ENCODE data around the gene MRPL24.
"Not testable (repeated sequence)": the region's sequence is repeated elsewhere in the genome, so short reads cannot be mapped to it uniquely, and the experiment has no call there.

Gene MRPL24

GRCh38 chr1:156772728-156773497, 32.0 kb upstream of the MRPL24 start:
- Histone ChIP-seq H3K27me3 (ENCODE audit: control insufficient read depth in 2 of 2, insufficient read depth in 2 of 2, low read length in 2 of 2) (no peaks in the 10 kb centered on the region), H3K36me3 (ENCODE audit: control insufficient read depth in 2 of 2, insufficient read depth in 2 of 2, low read length in 2 of 2) (peaks cover 5 to 23% of the 10 kb centered on the region in 2 donors), H3K9me3 (ENCODE audit: control insufficient read depth in 2 of 2, low read length in 2 of 2) (no peaks in the 10 kb centered on the region), H3K27ac (ENCODE audit: low read depth in 2 of 2, low read length in 2 of 2) (no peak overlapping the region), H3K4me1 (ENCODE audit: control insufficient read depth in 2 of 2, insufficient read depth in 2 of 2, low read length in 2 of 2) (peaks cover 9 to 12% of the 10 kb centered on the region in 2 donors), H3K9ac (ENCODE audit: low read depth in 1 of 2, low read length in 2 of 2) (no peak overlapping the region), H3K4me3 (ENCODE audit: low read length in 2 of 2) (no peak overlapping the region)

- Histone ChIP-seq H3K36me3 (ENCODE audit: control insufficient read depth in 2 of 2, insufficient read depth in 2 of 2, low read length in 2 of 2) (peaks cover 5 to 23% of the 10 kb centered on the region in 2 donors), H3K27me3 (ENCODE audit: control insufficient read depth in 2 of 2, insufficient read depth in 2 of 2, low read length in 2 of 2) (no peaks in the 10 kb centered on the region), H3K27ac (ENCODE audit: low read depth in 2 of 2, low read length in 2 of 2) (no peak overlapping the region), H3K9me3 (ENCODE audit: control insufficient read depth in 2 of 2, low read length in 2 of 2) (no peaks in the 10 kb centered on the region), H3K4me3 (ENCODE audit: low read length in 2 of 2) (no peak overlapping the region), H3K4me1 (ENCODE audit: control insufficient read depth in 2 of 2, insufficient read depth in 2 of 2, low read length in 2 of 2) (peaks cover 9 to 12% of the 10 kb centered on the region in 2 donors), H3K9ac (ENCODE audit: low read depth in 1 of 2, low read length in 2 of 2) (no peak overlapping the region)
Observed at GRCh38 chr1:156772222-156772621, 31.3 kb upstream of the MRPL24 start.

DNA sequence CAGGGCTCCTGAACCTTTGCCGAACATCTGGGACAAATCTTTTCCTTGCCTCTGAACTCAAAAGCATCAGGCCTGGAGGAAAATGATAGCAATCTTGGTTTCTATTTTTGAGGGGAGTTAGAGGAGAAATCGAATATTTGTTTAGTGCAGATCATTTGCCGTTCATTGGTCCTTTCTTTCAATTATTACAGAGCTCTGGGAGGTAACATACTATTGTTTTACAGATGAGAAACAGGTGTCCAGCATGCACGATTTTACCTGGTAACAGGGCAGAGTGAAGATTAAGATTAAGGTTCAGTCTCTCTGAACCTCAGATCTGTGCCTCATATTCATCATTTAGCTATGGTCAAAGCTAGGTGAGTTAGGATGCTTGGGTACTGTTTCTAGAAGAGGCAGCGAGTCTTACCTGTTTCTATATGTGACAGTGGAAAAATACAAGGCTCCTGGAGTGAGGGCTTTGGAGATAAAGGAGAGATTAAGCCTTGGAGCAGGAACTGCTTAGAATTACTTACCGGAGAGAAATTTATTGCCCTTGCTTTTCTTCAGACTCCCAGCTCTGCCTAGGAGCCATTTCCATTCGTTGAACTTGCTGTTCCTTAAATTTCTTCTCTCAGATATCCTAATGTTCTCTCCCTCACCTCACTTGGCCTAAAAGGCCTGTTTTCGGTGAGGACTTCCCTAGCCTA, 27.9 kb upstream of the MRPL24 start:
- Histone ChIP-seq H3K27ac (ENCODE audit: low read depth in 2 of 2, low read length in 2 of 2) (no peak overlapping the region), H3K9ac (ENCODE audit: low read depth in 1 of 2, low read length in 2 of 2) (peak overlapping the region; percentile 95 to 99), H3K9me3 (ENCODE audit: control insufficient read depth in 2 of 2, low read length in 2 of 2) (no peaks in the 10 kb centered on the region), H3K36me3 (ENCODE audit: control insufficient read depth in 2 of 2, insufficient read depth in 2 of 2, low read length in 2 of 2) (peaks cover 5 to 23% of the 10 kb centered on the region in 2 donors), H3K4me1 (ENCODE audit: control insufficient read depth in 2 of 2, insufficient read depth in 2 of 2, low read length in 2 of 2) (peaks cover 18 to 23% of the 10 kb centered on the region in 2 donors), H3K4me3 (ENCODE audit: low read length in 2 of 2) (peak overlapping the region; percentile 83 to 87), H3K27me3 (ENCODE audit: control insufficient read depth in 2 of 2, insufficient read depth in 2 of 2, low read length in 2 of 2) (no peaks in the 10 kb centered on the region)

GRCh38 chr1:156767879-156768604, 27.2 kb upstream of the MRPL24 start:
- peak overlapping the region; percentile 85 to 92 for H3K27ac ChIP-seq (ENCODE audit: low read depth in 2 of 2, low read length in 2 of 2)
- H3K4me1 ChIP-seq (ENCODE audit: control insufficient read depth in 2 of 2, insufficient read depth in 2 of 2, low read length in 2 of 2) = peaks cover 18 to 23% of the 10 kb centered on the region in 2 donors
- no peaks in the 10 kb centered on the region for H3K9me3 ChIP-seq (ENCODE audit: control insufficient read depth in 2 of 2, low read length in 2 of 2)
- H3K9ac ChIP-seq (ENCODE audit: low read depth in 1 of 2, low read length in 2 of 2) = peak overlapping the region; percentile 95 to 99
- peaks cover 5 to 17% of the 10 kb centered on the region in 2 donors for H3K36me3 ChIP-seq (ENCODE audit: control insufficient read depth in 2 of 2, insufficient read depth in 2 of 2, low read length in 2 of 2)
- H3K4me3 ChIP-seq (ENCODE audit: low read length in 2 of 2) = peak overlapping the region; percentile 83 to 87
- H3K27me3 ChIP-seq (ENCODE audit: control insufficient read depth in 2 of 2, insufficient read depth in 2 of 2, low read length in 2 of 2) = no peaks in the 10 kb centered on the region

GRCh38 chr1:156767101-156767878, 26.4 kb upstream of the MRPL24 start, which contains the start of gene PRCC:
Gene PRCC (plus strand): TSS chr1:156767535. CDS start chr1:156767772, 237 bp downstream.
- Histone ChIP-seq H3K27ac (ENCODE audit: low read depth in 2 of 2, low read length in 2 of 2) (peak within 1 kb of the TSS; percentile 85 to 92), H3K27me3 (ENCODE audit: control insufficient read depth in 2 of 2, insufficient read depth in 2 of 2, low read length in 2 of 2) (no peaks in the 10 kb centered on the region), H3K9me3 (ENCODE audit: control insufficient read depth in 2 of 2, low read length in 2 of 2) (no peaks in the 10 kb centered on the region), H3K4me1 (ENCODE audit: control insufficient read depth in 2 of 2, insufficient read depth in 2 of 2, low read length in 2 of 2) (peaks cover 18 to 23% of the 10 kb centered on the region in 2 donors), H3K4me3 (ENCODE audit: low read length in 2 of 2) (peak within 1 kb of the TSS; percentile 83 to 87), H3K9ac (ENCODE audit: low read depth in 1 of 2, low read length in 2 of 2) (peak within 1 kb of the TSS; percentile 95 to 99), H3K36me3 (ENCODE audit: control insufficient read depth in 2 of 2, insufficient read depth in 2 of 2, low read length in 2 of 2) (peaks cover 5 to 17% of the 10 kb centered on the region in 2 donors)

GRCh38 chr1:156766298-156767100, 25.6 kb upstream of the MRPL24 start:
- Histone ChIP-seq H3K36me3 (ENCODE audit: control insufficient read depth in 2 of 2, insufficient read depth in 2 of 2, low read length in 2 of 2) (peaks cover 5 to 16% of the 10 kb centered on the region in 2 donors), H3K4me3 (ENCODE audit: low read length in 2 of 2) (peak overlapping the region; percentile 83 to 87), H3K9ac (ENCODE audit: low read depth in 1 of 2, low read length in 2 of 2) (peak overlapping the region; percentile 73 to 86), H3K9me3 (ENCODE audit: control insufficient read depth in 2 of 2, low read length in 2 of 2) (no peaks in the 10 kb centered on the region), H3K4me1 (ENCODE audit: control insufficient read depth in 2 of 2, insufficient read depth in 2 of 2, low read length in 2 of 2) (peaks cover 18 to 23% of the 10 kb centered on the region in 2 donors), H3K27ac (ENCODE audit: low read depth in 2 of 2, low read length in 2 of 2) (peak overlapping the region; percentile 79 to 89), H3K27me3 (ENCODE audit: control insufficient read depth in 2 of 2, insufficient read depth in 2 of 2, low read length in 2 of 2) (no peaks in the 10 kb centered on the region)

DNA sequence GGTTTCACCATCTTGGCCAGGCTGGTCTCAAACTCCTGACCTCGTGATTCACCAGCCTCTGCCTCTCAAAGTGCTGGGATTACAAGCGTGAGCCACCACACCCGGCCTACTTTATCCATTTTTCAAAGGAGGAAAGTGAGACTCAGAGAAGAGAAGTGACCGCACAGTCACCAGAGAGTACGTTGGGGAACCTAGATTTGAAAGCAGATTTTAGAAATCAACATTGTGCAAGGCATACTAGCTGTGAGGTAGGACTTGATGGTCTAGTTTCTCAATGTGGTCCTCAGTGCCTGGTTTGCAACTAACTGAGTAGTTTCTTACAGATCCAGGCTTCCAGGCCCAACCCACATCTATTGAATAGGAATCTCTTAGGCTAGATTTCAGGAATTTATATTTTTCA, 24.8 kb upstream of the MRPL24 start:
- Histone ChIP-seq H3K36me3 (ENCODE audit: control insufficient read depth in 2 of 2, insufficient read depth in 2 of 2, low read length in 2 of 2) (peaks cover 3 to 7% of the 10 kb centered on the region in 2 donors), H3K27ac (ENCODE audit: low read depth in 2 of 2, low read length in 2 of 2) (no peak overlapping the region), H3K4me1 (ENCODE audit: control insufficient read depth in 2 of 2, insufficient read depth in 2 of 2, low read length in 2 of 2) (peaks cover 18 to 23% of the 10 kb centered on the region in 2 donors), H3K9me3 (ENCODE audit: control insufficient read depth in 2 of 2, low read length in 2 of 2) (no peaks in the 10 kb centered on the region), H3K27me3 (ENCODE audit: control insufficient read depth in 2 of 2, insufficient read depth in 2 of 2, low read length in 2 of 2) (no peaks in the 10 kb centered on the region), H3K4me3 (ENCODE audit: low read length in 2 of 2) (peak overlapping the region; percentile 83 to 87), H3K9ac (ENCODE audit: low read depth in 1 of 2, low read length in 2 of 2) (peak overlapping the region in 1 of 2 donors; percentile 73)

- peaks cover 18 to 23% of the 10 kb centered on the region in 2 donors for H3K4me1 ChIP-seq (ENCODE audit: control insufficient read depth in 2 of 2, insufficient read depth in 2 of 2, low read length in 2 of 2)
- H3K9me3 ChIP-seq (ENCODE audit: control insufficient read depth in 2 of 2, low read length in 2 of 2); H3K27me3 ChIP-seq (ENCODE audit: control insufficient read depth in 2 of 2, insufficient read depth in 2 of 2, low read length in 2 of 2); H3K9ac ChIP-seq (ENCODE audit: low read depth in 1 of 2, low read length in 2 of 2); H3K4me3 ChIP-seq (ENCODE audit: low read length in 2 of 2); H3K27ac ChIP-seq (ENCODE audit: low read depth in 2 of 2, low read length in 2 of 2); H3K36me3 ChIP-seq (ENCODE audit: control insufficient read depth in 2 of 2, insufficient read depth in 2 of 2, low read length in 2 of 2): not testable (repeated sequence)
Observed at GRCh38 chr1:156765136-156765535, 24.2 kb upstream of the MRPL24 start.

GRCh38 chr1:156760796-156761104, 19.9 kb upstream of the MRPL24 start:
- Histone ChIP-seq H3K36me3 (ENCODE audit: control insufficient read depth in 2 of 2, insufficient read depth in 2 of 2, low read length in 2 of 2) (no peaks in the 10 kb centered on the region), H3K9me3 (ENCODE audit: control insufficient read depth in 2 of 2, low read length in 2 of 2) (no peaks in the 10 kb centered on the region), H3K4me3 (ENCODE audit: low read length in 2 of 2) (no peak overlapping the region), H3K4me1 (ENCODE audit: control insufficient read depth in 2 of 2, insufficient read depth in 2 of 2, low read length in 2 of 2) (peaks cover under 1 to 2% of the 10 kb centered on the region in 2 donors), H3K27me3 (ENCODE audit: control insufficient read depth in 2 of 2, insufficient read depth in 2 of 2, low read length in 2 of 2) (no peaks in the 10 kb centered on the region), H3K9ac (ENCODE audit: low read depth in 1 of 2, low read length in 2 of 2) (no peak overlapping the region), H3K27ac (ENCODE audit: low read depth in 2 of 2, low read length in 2 of 2) (no peak overlapping the region)
